HepG2 (cell line): Measurements from ENCODE around the gene MNT. TPM values are rescaled to one million over a fixed set of nuclear protein-coding genes. Genes with fewer than 3 reads are reported as not detected.

Experiments used
- CBX1 ChIP-seq: IDR thresholded peaks from one replicate; pipeline ENCODE4 v1.6.1; 2016; ENCODE audit warnings: antibody characterized with exemption, low read depth
- CREB1 ChIP-seq, 2 experiments: fragments of 450-650 bp in 1 of 2; IDR thresholded peaks; 2 replicates each; pipeline ENCODE4 v1.6.1; 2016 to 2017; ENCODE audit warnings: control low read depth in 1 of 2, mild to moderate bottlenecking in 1 of 2, missing compliant biosample characterization in 1 of 2, missing genetic modification characterization in 1 of 2
- HDAC2 ChIP-seq: sonication (generic); formaldehyde crosslinking; IDR thresholded peaks from 2 replicates; pipeline ENCODE4 v1.4.0; 2020; ENCODE audit warnings: missing genetic modification reagents
- HDAC6 ChIP-seq: fragments of 200-600 bp; sonication (generic); IDR thresholded peaks from 2 replicates; pipeline ENCODE4 v1.7.0; 2017; ENCODE audit warnings: mild to moderate bottlenecking, antibody characterized with exemption, low read length, low read depth
- POLR2G ChIP-seq: fragments of 200-400 bp; formaldehyde crosslinking; IDR thresholded peaks from 2 replicates; pipeline ENCODE4 v1.6.1; 2018; ENCODE audit warnings: mild to moderate bottlenecking, low read depth, low read length, moderate library complexity
- PPARG ChIP-seq: conservative IDR thresholded peaks from 2 replicates; pipeline ENCODE4 v1.6.1; 2016; ENCODE audit warnings: missing biosample characterization, missing genetic modification reagents
- REXO4 ChIP-seq: sonication (generic); formaldehyde crosslinking; IDR thresholded peaks from 2 replicates; pipeline ENCODE4 v1.8.0; 2022; ENCODE audit warnings: missing genetic modification reagents, mild to moderate bottlenecking, borderline replicate concordance
- RFXANK ChIP-seq: IDR thresholded peaks from 2 replicates; pipeline ENCODE4 v1.6.1; 2016
- SKI ChIP-seq: fragments of 450-650 bp; IDR thresholded peaks from one replicate; pipeline ENCODE4 v1.6.1; 2018; ENCODE audit warnings: mild to moderate bottlenecking; ENCODE audit not compliant: partially characterized antibody
- TEAD3 ChIP-seq: optimal IDR thresholded peaks from 2 replicates; pipeline ENCODE3; 2016; ENCODE audit warnings: borderline replicate concordance
- TGIF2 ChIP-seq: IDR thresholded peaks from 2 replicates; pipeline ENCODE4 v1.6.1; 2016; ENCODE audit warnings: control low read depth, missing compliant biosample characterization
- YEATS4 ChIP-seq: sonication (generic); formaldehyde crosslinking; IDR thresholded peaks from 2 replicates; pipeline ENCODE4 v1.4.0; 2020; ENCODE audit warnings: missing genetic modification reagents, borderline replicate concordance
- ZFP62 ChIP-seq: sonication (generic); formaldehyde crosslinking; IDR thresholded peaks from 2 replicates; pipeline ENCODE4 v1.4.0; 2020; ENCODE audit warnings: missing genetic modification reagents
- ZNF335 ChIP-seq: sonication (generic); formaldehyde crosslinking; IDR thresholded peaks from 2 replicates; pipeline ENCODE4 v1.4.0; 2020; ENCODE audit warnings: missing genetic modification reagents
- ZNF501 ChIP-seq: sonication (generic); formaldehyde crosslinking; IDR thresholded peaks from 2 replicates; pipeline ENCODE4 v1.5.1; 2020; ENCODE audit warnings: mild to moderate bottlenecking, moderate library complexity, missing genetic modification reagents
- ZNF546 ChIP-seq: sonication (generic); formaldehyde crosslinking; conservative IDR thresholded peaks from 2 replicates; pipeline ENCODE4 v1.8.1; 2023; ENCODE audit warnings: mild to moderate bottlenecking, missing genetic modification reagents
- ZNF556 ChIP-seq: sonication (generic); formaldehyde crosslinking; IDR thresholded peaks from 2 replicates; pipeline ENCODE4 v1.4.0; 2020; ENCODE audit warnings: mild to moderate bottlenecking, missing genetic modification reagents, borderline replicate concordance
- ZNF558 ChIP-seq: sonication (generic); formaldehyde crosslinking; IDR thresholded peaks from 2 replicates; pipeline ENCODE4 v1.9.0; 2022; ENCODE audit warnings: mild to moderate bottlenecking, missing genetic modification reagents, borderline replicate concordance
- ZNF563 ChIP-seq: sonication (generic); formaldehyde crosslinking; IDR thresholded peaks from 2 replicates; pipeline ENCODE4 v1.8.0; 2022; ENCODE audit warnings: mild to moderate bottlenecking, moderate library complexity, missing genetic modification reagents
- ZNF790 ChIP-seq: sonication (generic); formaldehyde crosslinking; IDR thresholded peaks from 2 replicates; pipeline ENCODE4 v1.8.0; 2022; ENCODE audit warnings: missing genetic modification reagents, mild to moderate bottlenecking, borderline replicate concordance
- ZSCAN22 ChIP-seq: sonication (generic); formaldehyde crosslinking; IDR thresholded peaks from 2 replicates; pipeline ENCODE4 v1.4.0; 2020; ENCODE audit warnings: mild to moderate bottlenecking, missing genetic modification reagents
- ZSCAN31 ChIP-seq: sonication (generic); formaldehyde crosslinking; IDR thresholded peaks from 2 replicates; pipeline ENCODE4 v1.5.0; 2020; ENCODE audit warnings: low read depth, mild to moderate bottlenecking, missing genetic modification reagents
- polyA plus RNA-seq, 8 experiments: library from polyadenylated mRNA; depleted of rRNA in 3 of 8; stranded (reverse) in 7 of 8; unstranded in 1 of 8; fragments of >200 nt; fragmentation: Illumina TruSeq in 4 of 8; extraction: Trizol in 4 of 8; gene quantifications; 2 replicates each; pipeline versions ENCODE4 v1.2.1 to v1.2.3, GENCODE V29; 2011 to 2016; ENCODE audit warnings: low read depth in 4 of 8, missing spikeins in 1 of 8, mixed read lengths in 1 of 8; ENCODE audit not compliant: insufficient read depth in 1 of 8
- total RNA-seq, 5 experiments: library from RNA; depleted of rRNA; stranded (reverse); fragments of >200 nt; fragmentation: Illumina TruSeq; extraction: Trizol; gene quantifications; 2 replicates each; pipeline ENCODE4 v1.2.3, GENCODE V29; 2016; ENCODE audit warnings: low read depth in 1 of 5
- TF ChIP-seq, protein P1 (sequence below): sonication (generic); formaldehyde crosslinking; IDR thresholded peaks from 2 replicates; pipeline ENCODE4 v1.8.0; 2022; ENCODE audit warnings: low read depth, missing genetic modification reagents
- TF ChIP-seq, protein P2 (sequence below): sonication (generic); formaldehyde crosslinking; IDR thresholded peaks from 2 replicates; pipeline ENCODE4 v1.8.0; 2022; ENCODE audit warnings: missing genetic modification reagents, mild to moderate bottlenecking, inconsistent platforms, borderline replicate concordance
- TF ChIP-seq, protein P3 (sequence below): sonication (generic); formaldehyde crosslinking; IDR thresholded peaks from 2 replicates; pipeline ENCODE4 v1.8.0; 2022; ENCODE audit warnings: mild to moderate bottlenecking, missing genetic modification reagents, moderate library complexity
- TF ChIP-seq, protein P4 (sequence below): sonication (generic); formaldehyde crosslinking; IDR thresholded peaks from 2 replicates; pipeline ENCODE4 v1.8.0; 2022; ENCODE audit warnings: mild to moderate bottlenecking, missing genetic modification reagents; ENCODE audit not compliant: insufficient replicate concordance

Gene MNT
- total and polyA plus RNA-seq, 2 of the 13 experiments (the other 11 are each of a cell fraction or from before 2014, with no cell fraction given), result 2.1 to 3.5 TPM

DNA sequence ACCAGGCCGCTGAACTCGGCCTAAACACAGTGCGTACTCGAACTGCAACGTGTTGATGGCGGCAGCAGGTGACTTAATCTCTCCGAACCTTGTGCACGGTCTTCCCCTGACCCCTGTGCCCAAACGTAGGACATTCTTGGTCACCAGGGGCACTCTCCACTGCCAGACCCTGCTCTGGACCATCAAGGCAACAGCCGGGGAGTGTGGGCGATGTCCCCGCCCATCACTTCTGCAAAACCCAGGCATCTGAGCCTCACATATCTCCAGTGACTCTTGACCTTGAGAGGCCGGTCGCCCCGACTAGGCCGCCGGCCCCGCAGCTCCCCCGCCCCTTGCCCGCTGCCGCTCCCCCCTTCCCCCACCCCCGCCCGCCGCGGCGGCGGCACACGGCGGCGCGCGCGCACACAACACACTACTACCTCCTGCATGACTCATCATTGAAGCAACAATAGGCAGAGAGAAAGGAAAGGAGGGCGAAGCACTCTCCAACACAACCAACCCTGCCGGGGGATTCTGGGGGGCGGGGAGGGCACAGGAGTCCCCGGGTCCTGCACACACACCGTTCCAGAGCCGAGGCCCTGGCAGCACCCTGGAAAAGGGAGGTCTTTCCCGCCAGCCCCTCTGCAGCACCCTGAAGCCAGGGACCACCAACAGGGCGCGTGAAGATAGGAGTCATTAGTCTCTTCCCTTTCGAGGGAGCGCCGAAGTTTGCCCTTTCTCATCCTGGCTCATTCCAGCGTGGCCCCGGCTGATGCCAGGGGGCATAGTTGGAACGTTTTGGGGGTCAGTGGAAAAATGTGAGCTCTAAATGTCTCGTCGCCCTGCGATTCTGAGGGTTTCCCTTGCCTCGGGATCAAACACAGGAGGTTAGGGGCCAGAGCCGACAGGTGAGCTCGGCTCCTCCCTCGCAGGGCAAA lies 1.9 kb downstream of the MNT start (continued):
- TF ChIP-seq, protein P1, sequence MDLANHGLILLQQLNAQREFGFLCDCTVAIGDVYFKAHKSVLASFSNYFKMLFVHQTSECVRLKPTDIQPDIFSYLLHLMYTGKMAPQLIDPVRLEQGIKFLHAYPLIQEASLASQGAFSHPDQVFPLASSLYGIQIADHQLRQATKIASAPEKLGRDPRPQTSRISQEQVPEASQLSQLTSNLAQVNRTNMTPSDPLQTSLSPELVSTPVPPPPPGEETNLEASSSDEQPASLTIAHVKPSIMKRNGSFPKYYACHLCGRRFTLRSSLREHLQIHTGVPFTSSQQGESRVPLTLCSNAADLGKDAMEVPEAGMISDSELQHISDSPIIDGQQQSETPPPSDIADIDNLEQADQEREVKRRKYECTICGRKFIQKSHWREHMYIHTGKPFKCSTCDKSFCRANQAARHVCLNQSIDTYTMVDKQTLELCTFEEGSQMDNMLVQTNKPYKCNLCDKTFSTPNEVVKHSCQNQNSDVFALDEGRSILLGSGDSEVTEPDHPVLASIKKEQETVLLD (CRISPR knock-in tag), result 0 out of 2 replicates have a peak, but pooled peaks have one; percentile 50
- TF ChIP-seq ZSCAN31 (CRISPR knock-in tag), result no peak
- TF ChIP-seq TEAD3 (CRISPR knock-in tag), result no peak
- TF ChIP-seq POLR2G, result peak; percentile 43; the same call in 1 of the 2 replicates
- TF ChIP-seq RFXANK (CRISPR knock-in tag), result no peak
- TF ChIP-seq REXO4 (CRISPR knock-in tag), result no peak
- no peak; the same call in 1 of the 2 replicates for TF ChIP-seq YEATS4 (CRISPR knock-in tag)
- TF ChIP-seq, protein P2, sequence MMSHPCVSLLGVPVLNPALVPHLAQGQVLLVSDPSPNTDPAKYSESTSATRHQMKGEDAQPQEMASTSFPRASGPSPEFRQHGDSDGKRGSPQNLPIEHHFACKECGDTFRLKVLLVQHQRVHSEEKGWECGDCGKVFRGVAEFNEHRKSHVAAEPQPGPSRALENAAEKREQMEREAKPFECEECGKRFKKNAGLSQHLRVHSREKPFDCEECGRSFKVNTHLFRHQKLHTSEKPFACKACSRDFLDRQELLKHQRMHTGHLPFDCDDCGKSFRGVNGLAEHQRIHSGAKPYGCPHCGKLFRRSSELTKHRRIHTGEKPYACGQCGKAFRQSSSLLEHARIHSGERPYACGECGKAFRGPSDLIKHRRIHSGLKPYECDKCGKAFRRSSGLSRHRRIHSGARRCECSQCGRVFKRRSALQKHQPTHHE (CRISPR knock-in tag), result no peak
- TF ChIP-seq HDAC6, result no peak
- peak; percentile 14; the same call in 1 of the 2 replicates for TF ChIP-seq HDAC2
- TF ChIP-seq PPARG (CRISPR knock-in tag), result no peak
- TF ChIP-seq TGIF2 (CRISPR knock-in tag), result 0 out of 2 replicates have a peak, but pooled peaks have one; percentile 11
- no peak for TF ChIP-seq ZNF558
- TF ChIP-seq ZSCAN22 (CRISPR knock-in tag), result no peak
- TF ChIP-seq, protein P3, sequence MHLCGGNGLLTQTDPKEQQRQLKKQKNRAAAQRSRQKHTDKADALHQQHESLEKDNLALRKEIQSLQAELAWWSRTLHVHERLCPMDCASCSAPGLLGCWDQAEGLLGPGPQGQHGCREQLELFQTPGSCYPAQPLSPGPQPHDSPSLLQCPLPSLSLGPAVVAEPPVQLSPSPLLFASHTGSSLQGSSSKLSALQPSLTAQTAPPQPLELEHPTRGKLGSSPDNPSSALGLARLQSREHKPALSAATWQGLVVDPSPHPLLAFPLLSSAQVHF, result no peak
- no peak for TF ChIP-seq ZNF335
- TF ChIP-seq, protein P4, sequence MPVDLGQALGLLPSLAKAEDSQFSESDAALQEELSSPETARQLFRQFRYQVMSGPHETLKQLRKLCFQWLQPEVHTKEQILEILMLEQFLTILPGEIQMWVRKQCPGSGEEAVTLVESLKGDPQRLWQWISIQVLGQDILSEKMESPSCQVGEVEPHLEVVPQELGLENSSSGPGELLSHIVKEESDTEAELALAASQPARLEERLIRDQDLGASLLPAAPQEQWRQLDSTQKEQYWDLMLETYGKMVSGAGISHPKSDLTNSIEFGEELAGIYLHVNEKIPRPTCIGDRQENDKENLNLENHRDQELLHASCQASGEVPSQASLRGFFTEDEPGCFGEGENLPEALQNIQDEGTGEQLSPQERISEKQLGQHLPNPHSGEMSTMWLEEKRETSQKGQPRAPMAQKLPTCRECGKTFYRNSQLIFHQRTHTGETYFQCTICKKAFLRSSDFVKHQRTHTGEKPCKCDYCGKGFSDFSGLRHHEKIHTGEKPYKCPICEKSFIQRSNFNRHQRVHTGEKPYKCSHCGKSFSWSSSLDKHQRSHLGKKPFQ, result no peak
- no peak for TF ChIP-seq ZNF563
- TF ChIP-seq SKI, result no peak
- no peak for TF ChIP-seq ZNF546 (CRISPR knock-in tag)
- 0 out of 2 replicates have a peak, but pooled peaks have one; percentile 24 for TF ChIP-seq ZNF790 (CRISPR knock-in tag)
- no peak for TF ChIP-seq CREB1 (IDR thresholded peaks at IDR 0.05)
- no peak for TF ChIP-seq CREB1 (CRISPR knock-in tag; IDR thresholded peaks at IDR 0.05)
- no peak for TF ChIP-seq CBX1
- no peak for TF ChIP-seq ZNF556 (CRISPR knock-in tag)
- TF ChIP-seq ZFP62 (CRISPR knock-in tag), result no peak
- TF ChIP-seq ZNF501 (CRISPR knock-in tag), result 0 out of 2 replicates have a peak, but pooled peaks have one; percentile 6
